ENCODE data around the gene EIF2D. TPM values are rescaled to one million over a fixed set of nuclear protein-coding genes. Genes with fewer than 3 reads are reported as not detected.
"Not testable (repeated sequence)": the region's sequence is repeated elsewhere in the genome, so short reads cannot be mapped to it uniquely, and the experiment has no call there.

Gene EIF2D
- 58.6 TPM for total RNA-seq

- peak; percentile 95 for DNase-seq (ENCODE audit: low spot score)
Measured at GRCh38 chr1:206612129-206612876, at the start of gene EIF2D. Gene EIF2D (minus strand): TSS chr1:206612465. CDS start chr1:206612342, 123 bp downstream.

- no peak for DNase-seq (ENCODE audit: low spot score)
Measured at GRCh38 chr1:206661161-206661820, 49.0 kb upstream of the EIF2D start.

- DNase-seq (ENCODE audit: low spot score): no peak
Measured at GRCh38 chr1:206660136-206660535, 47.9 kb upstream of the EIF2D start.

GRCh38 chr1:206658981-206659273, 46.7 kb upstream of the EIF2D start:
- DNase-seq (ENCODE audit: low spot score): no peak

- no peak for DNase-seq (ENCODE audit: low spot score)
Measured at GRCh38 chr1:206658264-206658980, 46.2 kb upstream of the EIF2D start.

- no peak for DNase-seq (ENCODE audit: low spot score)
Measured at GRCh38 chr1:206657751-206658150, 45.5 kb upstream of the EIF2D start.

- DNase-seq (ENCODE audit: low spot score): no peak
Measured at GRCh38 chr1:206656936-206657335, 44.7 kb upstream of the EIF2D start.

- DNase-seq (ENCODE audit: low spot score): no peak
Measured at GRCh38 chr1:206655471-206655882, 43.2 kb upstream of the EIF2D start.

GRCh38 chr1:206654828-206655227, 42.6 kb upstream of the EIF2D start:
- DNase-seq (ENCODE audit: low spot score): no peak

GRCh38 chr1:206653715-206654459, 41.6 kb upstream of the EIF2D start:
- no peak for DNase-seq (ENCODE audit: low spot score)

- no peak for DNase-seq (ENCODE audit: low spot score)
Measured at GRCh38 chr1:206651958-206652890, 40.0 kb upstream of the EIF2D start.

- DNase-seq (ENCODE audit: low spot score): no peak
Measured at GRCh38 chr1:206651014-206651413, 38.7 kb upstream of the EIF2D start.

- no peak for DNase-seq (ENCODE audit: low spot score)
Measured at GRCh38 chr1:206649261-206649921, 37.1 kb upstream of the EIF2D start.

- no peak for DNase-seq (ENCODE audit: low spot score)
Measured at GRCh38 chr1:206647224-206647623, 35.0 kb upstream of the EIF2D start.

- no peak for DNase-seq (ENCODE audit: low spot score)
Measured at GRCh38 chr1:206646504-206646903, 34.2 kb upstream of the EIF2D start.

GRCh38 chr1:206643118-206643698, 30.9 kb upstream of the EIF2D start:
- DNase-seq (ENCODE audit: low spot score): no peak

- DNase-seq (ENCODE audit: low spot score): not testable (repeated sequence)
Measured at GRCh38 chr1:206642074-206642473, 29.8 kb upstream of the EIF2D start.

GRCh38 chr1:206637605-206638004, 25.3 kb upstream of the EIF2D start:
- DNase-seq (ENCODE audit: low spot score): no peak

GRCh38 chr1:206636671-206637070, 24.4 kb upstream of the EIF2D start:
- DNase-seq (ENCODE audit: low spot score): no peak

GRCh38 chr1:206635978-206636345, 23.7 kb upstream of the EIF2D start:
- no peak for DNase-seq (ENCODE audit: low spot score)
